GM18507 (cell line): ENCODE results near the gene TMEM106A.
"Not testable (repeated sequence)": the region's sequence is repeated elsewhere in the genome, so short reads cannot be mapped to it uniquely, and the experiment has no call there.

Experiments used
- DNase-seq: peaks from one replicate; pipeline ENCODE4 v3.0.0; 2011; ENCODE audit warnings: low read depth; ENCODE audit not compliant: insufficient read length; ENCODE audit errors: extremely low spot score
- FAIRE-seq: peaks from 2 replicates; lab custom pipeline; 2011; peaks lifted over from hg19 to GRCh38; lab: Jason Lieb, UNC

TMEM106A gene, protein sequence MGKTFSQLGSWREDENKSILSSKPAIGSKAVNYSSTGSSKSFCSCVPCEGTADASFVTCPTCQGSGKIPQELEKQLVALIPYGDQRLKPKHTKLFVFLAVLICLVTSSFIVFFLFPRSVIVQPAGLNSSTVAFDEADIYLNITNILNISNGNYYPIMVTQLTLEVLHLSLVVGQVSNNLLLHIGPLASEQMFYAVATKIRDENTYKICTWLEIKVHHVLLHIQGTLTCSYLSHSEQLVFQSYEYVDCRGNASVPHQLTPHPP

DNA sequence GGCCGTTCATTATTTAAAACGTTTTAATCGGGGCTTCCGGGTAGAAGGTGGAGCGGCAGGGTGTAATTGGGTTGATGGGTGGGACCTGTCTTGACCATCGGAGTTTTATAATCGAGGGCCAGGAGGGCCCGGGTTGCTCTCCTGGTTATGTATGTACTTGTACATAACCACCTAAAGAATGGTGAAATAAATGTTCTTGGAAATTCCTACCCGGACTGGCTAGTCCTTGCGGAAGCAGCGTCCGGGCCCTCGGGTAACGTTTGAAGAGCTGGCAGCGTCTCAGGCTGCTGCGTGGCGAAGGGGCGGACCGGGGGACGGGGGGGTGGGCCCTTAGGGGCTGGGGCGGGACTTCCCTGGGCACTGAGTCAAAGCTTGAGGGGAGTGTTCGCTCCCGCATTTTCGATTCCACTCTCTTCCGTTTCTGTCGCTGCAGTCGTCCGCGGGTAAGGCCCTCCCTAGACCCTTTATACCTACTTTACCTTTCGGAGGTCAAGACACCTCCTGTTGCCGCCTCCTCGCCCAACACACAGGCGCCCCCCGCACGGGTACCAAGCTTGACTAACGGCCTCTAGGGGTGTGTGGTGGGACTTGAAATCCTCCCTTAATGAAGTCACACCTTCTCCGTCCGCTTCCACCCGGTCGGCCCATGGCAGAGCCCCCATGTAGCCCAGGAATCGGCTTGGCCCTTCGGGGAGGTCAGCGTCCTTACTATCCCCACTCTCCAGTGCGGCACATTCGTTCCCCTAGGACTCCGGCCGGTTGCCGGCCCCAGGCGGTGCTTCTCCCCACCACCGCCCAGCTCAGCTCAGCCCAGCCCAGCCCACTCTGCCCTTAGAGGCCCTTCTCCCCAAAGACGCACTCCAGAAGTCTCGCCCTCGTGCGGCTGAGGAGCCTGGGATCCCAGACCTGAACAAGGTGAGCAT lies at the start of gene TMEM106A:
TMEM106A (plus strand) TSS at position 396 of the 923 bp plus-strand sequence. CDS start 1,167 bp downstream, outside the sequence.
- FAIRE-seq (peak; percentile 85), DNase-seq (peak; percentile 81)

DNA sequence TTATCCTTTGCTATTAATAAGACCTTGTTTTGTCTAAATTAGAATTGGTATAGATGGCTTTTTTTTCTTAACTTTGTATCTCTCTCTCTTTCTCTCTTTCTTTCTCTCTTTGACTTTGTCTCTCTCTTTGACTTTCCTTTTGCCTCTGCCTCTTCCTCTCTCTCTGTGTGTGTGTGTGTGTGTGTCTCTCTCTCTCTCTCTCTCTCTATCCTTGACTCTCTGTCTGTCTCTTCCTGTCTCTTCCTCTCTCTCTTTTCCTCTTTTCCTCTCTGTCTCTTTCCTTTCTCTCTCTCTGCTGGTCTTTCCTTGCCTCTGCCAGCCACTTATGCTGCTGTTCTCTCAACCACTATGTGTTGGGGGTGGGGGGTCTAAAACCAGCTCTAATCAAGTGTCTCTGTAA lies 45.7 kb upstream of the TMEM106A start:
- not testable (repeated sequence) for FAIRE-seq, DNase-seq

DNA sequence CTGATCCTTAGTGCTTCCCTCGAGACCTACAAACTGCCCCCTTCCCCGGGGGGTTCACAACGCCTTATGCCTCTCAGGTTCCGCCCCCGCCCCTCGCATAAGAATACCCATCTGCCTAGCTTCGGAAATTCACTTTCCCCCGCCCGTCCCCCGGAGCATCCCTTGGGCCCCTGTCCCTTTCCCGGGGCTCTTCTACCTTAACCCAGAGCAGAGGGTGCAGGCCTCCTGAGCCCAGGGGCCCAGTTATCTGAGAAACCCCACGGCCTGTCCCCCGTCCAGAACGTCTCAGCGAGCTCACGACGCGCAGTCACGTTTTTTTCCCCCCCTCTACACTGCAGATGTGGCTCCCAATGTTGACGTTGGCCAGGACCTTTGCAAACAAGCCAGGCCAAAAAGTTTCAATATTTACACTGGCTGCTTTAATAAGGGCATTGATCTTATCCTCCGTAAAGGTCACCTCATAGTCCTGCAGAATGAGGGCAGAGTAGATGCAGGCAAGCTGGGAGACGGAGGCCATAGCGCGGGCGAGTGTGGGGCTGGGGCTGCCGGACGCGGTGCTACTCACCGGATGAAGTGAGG lies 42.0 kb upstream of the TMEM106A start:
- DNase-seq (no peak), FAIRE-seq (no peak)

DNA sequence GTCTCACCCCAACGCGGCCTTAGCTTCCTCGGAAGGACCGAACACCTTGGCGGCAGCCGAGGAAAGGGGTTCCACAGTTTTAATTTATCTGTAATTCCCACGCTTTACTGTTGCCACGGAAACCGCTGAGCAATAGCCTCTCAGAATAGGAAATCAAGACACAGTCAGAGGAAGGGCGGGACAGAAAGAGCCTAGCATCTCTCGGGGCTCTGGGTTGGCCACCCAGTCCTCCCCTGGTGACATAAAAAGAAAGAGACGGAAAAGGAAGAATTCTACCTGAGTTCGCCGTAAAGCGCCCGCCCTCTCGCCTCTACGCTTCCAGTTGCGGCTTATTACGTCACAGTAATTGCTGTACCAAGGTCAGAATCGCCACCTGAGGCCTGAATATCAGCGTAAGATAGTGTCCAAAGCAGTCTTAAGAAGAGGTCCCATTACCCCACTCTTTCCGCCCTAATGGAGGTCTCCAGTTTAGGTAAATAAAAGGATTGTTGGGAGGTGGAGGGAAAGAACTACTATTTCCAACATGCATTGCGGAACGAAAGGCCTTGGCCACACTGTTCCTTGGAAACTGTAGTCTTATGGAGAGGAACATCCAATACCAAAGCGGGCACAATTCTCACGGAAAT lies 41.4 kb upstream of the TMEM106A start:
- peak; percentile 85 for DNase-seq
- peak; percentile 98 for FAIRE-seq

DNA sequence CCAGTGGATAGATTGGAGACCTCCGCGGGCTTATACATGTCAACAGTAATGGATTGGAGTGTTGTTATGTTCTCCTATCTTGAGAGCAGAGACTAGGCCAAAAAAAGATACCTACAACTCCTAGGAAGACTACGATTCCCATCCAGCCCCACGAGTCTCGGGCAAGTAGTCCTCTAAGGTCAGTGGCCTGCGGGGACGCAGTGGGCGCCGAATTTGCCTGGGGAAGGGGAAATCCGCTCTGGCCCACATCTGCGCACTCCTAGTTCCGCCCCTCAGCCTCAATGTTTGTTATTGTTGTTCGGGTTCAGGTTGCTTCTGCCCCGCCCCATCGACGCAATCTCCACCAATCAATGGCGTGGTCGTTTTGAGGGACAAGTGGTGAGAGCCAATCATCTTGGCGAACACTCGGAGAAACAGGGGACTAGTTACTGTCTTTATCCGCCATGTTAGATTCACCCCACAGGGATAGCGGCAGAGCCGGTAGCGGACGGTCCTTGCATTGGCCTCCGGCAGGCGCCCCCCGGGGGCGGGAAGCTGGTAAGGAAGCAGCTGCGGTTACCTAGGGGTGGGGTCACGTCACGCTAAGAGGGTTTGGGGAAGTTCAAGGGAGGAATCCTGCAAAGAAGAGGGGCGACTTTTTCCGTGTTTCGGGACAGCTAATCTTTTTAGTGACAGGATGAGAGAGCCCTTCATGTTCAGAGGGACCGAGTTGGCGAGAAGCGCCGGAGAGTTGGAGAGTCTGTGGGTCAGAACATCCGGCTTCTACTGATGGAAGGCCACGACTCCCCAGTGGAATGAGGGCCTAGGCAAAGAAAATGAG lies 40.7 kb upstream of the TMEM106A start, which contains the start of gene NBR1:
NBR1 (plus strand) TSS at position 449 of the 820 bp plus-strand sequence. CDS start 4,586 bp downstream, outside the sequence.
- peak; percentile 98 for FAIRE-seq
- DNase-seq: peak; percentile 86

DNA sequence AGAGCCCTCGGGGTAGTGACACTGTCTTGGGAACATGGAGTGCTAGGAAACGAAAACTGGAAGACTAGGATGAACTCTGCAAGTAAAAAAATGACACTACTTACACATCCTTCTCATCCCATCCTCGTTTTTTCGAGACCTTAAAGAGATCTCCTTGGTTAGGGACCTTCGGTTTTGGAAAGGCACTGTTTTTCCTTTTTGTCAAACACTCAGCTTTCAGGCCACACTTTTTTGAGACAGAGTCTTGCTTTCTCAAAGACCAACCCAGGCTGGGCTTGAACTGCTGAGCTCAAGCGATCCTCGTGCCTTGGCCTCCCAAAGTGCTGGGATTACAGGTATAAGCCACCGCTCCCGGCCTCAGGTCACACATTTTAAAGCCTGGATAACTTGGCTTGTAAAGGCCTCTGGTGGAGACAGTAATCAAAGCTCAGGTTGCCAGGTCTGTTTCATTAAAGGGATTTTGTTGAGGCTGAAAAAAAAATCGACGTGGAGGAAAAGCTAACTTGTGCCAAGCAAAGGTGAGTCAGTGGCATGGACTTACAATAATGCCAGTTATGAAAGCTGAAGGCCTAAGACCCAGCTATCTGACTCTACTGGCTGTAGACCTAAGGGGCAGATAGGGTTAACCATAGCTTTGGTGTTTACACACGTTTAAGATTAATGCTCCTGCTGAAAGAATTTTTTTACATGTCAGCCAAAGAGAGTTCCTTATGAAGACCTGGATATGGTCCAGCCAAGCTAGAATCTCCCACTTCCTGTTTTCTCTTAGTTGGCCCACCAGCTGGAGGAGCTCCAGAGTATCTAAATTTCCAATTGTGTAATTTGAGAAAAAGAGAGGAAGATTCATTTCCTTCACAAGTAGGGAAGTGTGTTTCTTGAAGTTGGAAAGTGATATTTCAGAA lies 39.8 kb upstream of the TMEM106A start:
- FAIRE-seq: no peak
- no peak for DNase-seq

DNA sequence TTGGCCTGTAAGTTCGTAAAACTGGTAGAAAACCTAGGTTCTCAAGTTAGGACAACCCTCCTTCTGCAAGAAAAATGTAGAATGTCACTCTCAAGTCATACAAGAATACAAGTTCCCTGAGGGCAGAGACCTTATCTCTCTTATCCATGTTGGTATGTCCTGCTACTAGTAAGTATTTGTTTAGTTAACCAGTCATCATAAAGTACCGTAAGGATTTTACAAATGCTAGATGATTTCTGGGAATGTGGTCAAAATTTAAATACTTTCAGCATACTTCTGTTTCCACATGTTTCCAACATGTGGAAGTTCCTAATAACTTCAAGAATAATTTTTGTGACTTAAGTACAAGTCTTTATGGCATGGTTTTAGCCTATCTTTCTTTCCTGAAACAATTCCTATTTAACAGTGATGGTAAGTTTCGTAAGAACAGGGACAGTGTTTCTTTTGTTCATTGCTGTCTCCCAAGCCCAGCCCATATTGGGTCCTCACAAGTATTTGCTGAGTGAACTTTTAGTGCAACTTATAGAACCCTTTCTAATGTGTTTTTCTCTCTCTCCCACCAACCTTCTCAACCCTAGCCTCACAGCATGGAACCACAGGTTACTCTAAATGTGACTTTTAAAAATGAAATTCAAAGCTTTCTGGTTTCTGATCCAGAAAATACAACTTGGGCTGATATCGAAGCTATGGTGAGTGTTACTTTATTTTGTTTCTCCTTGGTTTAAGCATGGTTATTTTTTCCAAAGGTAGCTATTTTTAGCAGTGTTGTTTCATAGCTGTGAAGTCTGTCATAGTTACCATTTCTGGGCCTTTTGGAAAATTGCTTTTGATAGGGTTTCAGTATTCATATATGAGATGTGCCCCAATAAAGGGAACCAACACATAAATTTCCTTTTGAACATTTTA lies 36.2 kb upstream of the TMEM106A start:
- DNase-seq: no peak
- no peak for FAIRE-seq

DNA sequence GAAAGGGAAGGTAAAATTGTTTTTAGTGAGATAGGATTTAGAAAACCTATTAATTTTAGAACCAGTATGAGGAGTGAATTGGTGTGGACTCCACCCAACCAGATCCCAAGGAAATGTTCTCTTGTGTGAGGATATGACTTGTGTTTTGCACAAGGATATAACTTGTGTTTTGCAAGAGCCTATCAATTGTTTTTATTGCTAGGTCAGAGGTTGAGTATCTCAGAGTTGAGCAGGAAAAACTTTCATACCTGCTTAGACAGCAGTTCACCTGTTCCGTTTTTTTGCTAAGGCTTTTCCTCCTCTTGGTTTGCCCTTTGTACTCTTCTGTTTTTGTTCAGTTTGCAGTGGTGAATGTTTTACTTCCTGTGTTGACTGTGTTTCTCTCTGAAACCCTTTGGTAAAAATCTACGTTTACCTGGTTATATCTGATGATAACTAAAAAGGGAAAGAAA lies 35.5 kb upstream of the TMEM106A start:
- no peak for FAIRE-seq

DNA sequence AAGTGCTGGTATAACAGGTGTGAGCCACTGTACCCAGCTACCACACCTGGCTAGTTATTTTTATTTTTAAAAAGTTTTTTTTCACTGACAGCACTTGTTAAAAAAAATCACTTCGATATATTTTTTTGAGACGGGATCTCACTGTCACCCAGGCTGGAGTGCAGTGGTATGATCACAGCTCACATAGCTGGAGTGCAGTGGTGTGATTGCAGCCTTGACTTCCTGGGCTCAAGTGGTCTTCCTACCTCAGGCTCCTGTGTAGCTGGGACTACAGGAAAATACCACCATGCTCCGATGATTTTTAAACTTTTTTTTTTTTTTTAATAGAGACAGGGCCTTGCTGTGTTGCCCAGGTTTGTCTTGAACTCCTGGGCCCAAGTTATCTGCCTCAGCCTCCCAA lies 27.8 kb upstream of the TMEM106A start:
- FAIRE-seq: no peak
- no peak for DNase-seq

More for the DNA sequence above, 35.5 kb upstream of the TMEM106A start:
- no peak for DNase-seq

DNA sequence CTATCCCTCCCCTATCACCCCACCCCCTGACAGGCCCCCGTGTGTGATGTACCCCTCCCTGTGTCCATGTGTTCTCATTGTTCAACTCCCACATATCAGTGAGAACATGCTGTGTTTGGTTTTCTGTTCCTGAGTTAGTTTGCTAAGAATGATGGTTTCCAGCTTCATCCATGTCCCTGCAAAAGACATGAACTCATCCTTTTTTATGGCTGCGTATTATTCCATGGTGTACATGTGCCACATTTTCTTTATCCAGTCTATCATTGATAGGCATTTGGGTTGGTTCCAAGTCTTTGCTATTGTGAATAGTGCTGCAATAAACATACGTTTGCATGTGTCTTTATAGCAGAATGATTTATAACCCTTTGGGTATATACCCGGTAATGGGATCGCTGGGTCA lies 25.0 kb upstream of the TMEM106A start:
- FAIRE-seq, DNase-seq: not testable (repeated sequence)

DNA sequence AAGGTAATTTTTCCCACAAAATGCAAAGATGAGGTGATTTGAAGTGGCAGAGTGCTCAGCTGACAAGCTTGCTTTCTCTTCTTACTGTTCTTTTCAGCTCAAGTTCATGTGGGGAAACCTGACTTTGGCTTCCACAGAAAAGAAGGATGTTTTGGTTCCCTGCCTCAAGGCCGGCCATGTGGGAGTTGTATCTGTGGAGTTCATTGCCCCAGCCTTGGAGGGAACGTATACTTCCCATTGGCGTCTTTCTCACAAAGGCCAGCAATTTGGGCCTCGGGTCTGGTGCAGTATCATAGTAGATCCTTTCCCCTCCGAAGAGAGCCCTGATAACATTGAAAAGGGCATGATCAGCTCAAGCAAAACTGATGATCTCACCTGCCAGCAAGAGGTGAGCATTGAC lies 18.4 kb upstream of the TMEM106A start:
- DNase-seq (no peak), FAIRE-seq (no peak)

DNA sequence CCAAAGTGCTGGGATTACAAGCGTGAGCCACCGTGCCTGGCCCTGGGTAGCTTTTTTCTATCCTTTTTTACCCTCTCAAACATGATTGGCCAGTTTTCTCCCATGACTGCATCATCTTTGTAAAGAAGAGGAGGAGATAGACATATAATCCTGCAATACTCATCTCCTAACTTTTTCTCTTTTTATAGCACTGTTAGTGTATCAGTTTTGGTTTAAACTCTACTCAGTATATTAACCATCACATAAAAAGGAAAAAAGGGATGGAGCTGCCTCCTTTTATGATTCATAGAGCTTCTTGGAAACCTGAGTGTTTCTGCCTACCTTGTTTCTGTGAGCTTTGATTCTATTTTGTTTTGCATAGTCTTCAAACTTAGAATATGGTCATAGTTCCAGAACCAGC lies 12.0 kb upstream of the TMEM106A start:
- DNase-seq (no peak), FAIRE-seq (no peak)

DNA sequence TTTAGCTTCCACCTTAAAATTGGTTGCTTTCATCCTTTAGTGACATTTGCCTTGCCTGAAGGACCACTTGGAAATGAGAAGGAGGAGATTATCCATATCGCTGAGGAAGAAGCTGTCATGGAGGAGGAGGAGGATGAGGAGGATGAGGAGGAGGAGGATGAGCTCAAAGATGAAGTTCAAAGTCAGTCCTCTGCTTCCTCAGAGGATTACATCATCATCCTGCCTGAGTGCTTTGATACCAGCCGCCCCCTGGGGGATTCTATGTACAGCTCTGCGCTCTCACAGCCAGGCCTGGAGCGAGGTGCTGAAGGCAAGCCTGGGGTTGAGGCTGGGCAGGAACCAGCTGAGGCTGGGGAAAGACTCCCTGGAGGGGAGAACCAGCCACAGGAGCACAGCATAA lies 11.5 kb upstream of the TMEM106A start:
- FAIRE-seq: no peak
- DNase-seq: no peak

DNA sequence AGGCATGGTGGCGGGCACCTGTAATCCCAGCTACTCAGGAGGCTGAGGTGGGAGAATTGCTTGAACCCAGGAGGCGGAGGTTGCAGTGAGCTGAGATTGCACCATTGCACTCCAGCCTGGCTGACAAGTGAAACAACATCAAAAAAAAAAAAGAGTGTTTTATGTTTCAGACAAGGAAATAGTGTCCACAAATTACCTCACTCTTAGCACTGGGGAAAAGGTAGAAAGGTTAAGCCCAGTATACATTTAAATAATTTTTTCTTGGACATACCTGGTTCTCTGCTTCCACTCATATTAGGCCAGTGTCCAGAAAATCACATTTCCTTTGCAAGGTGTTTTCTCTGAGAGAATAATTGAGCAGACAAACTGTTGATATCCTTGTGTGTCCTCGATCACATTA lies 8.7 kb upstream of the TMEM106A start:
- DNase-seq, FAIRE-seq: not testable (repeated sequence)

DNA sequence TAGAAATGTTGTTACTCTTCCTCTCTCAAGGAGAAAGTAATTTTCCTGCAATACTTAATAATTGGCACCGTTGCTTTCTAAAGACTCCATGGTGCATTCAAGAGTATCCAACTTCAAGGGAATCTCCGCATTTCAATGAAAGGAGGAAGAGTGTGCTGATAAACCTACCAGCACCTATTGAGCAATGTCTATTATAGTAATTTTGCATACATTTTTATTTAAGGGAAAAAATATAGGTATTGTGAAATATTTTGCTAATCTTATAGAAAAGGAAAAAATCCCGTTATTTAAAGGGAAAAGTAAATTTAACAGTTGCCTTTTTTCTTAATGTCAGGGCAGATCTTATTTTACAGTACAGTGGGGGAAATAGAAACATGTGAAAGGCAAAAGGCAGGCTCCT lies 1.1 kb upstream of the TMEM106A start:
- no peak for DNase-seq
- no peak for FAIRE-seq

DNA sequence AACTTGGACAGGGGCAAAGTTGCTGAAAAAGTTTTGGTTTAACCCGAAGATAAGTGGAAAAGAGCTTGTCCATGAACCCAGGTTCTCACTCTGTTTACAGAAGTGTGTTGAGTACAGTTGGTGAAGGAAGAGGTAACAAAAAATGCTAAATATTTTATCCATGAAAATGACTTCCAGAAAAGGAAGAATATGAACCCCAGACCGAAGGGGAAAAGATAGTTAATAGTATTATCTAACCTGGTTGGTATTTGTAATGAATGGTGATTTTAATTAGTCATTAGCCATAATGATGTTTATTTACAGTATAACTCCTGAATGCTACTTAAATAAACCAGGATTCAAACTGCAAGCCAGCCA lies 574 bp upstream of the TMEM106A start:
- FAIRE-seq (no peak), DNase-seq (no peak)
